Activated B cell treated with CpG ODN at 0.5 μM for 24 hours (primary cell): ENCODE measurements around the gene PSMB5. TPM values are rescaled to one million over a fixed set of nuclear protein-coding genes. Genes with fewer than 3 reads are reported as not detected.

Experiments used
- ATAC-seq: fragments of 200-7000 bp; cut with Tn5 transposase; one replicate; pipeline ENCODE4 v1.10.0; 2021; ENCODE audit warnings: low read depth, mild to moderate bottlenecking, moderate library complexity
- CTCF ChIA-PET: fragments of 350-600 bp; sonication (Branson Sonifier 250); formaldehyde crosslinking; loops from one replicate; lab custom pipeline; 2021; ENCODE audit warnings: antibody characterized with exemption; lab: Charles Lee
- POLR2A ChIA-PET: fragments of 350-600 bp; sonication (Branson Sonifier 250); formaldehyde crosslinking; loops from one replicate; lab custom pipeline; 2021; ENCODE audit warnings: antibody characterized with exemption; lab: Charles Lee
- DNase-seq: peaks from one replicate; pipeline ENCODE4 v3.0.0; 2022
- H3K27ac Mint-ChIP-seq: one replicate; pipeline ENCODE4 v1.8.0; 2020; ENCODE audit warnings: mixed read lengths
- H3K27me3 Mint-ChIP-seq: one replicate; pipeline ENCODE4 v1.8.0; 2021; ENCODE audit warnings: mixed read lengths
- H3K36me3 Mint-ChIP-seq: one replicate; pipeline ENCODE4 v1.8.0; 2021; ENCODE audit warnings: low read depth, mixed read lengths
- H3K4me1 Mint-ChIP-seq: one replicate; pipeline ENCODE4 v1.8.0; 2021; ENCODE audit warnings: mixed read lengths
- H3K4me3 Mint-ChIP-seq: one replicate; pipeline ENCODE4 v1.8.0; 2020; ENCODE audit warnings: mild to moderate bottlenecking, mixed read lengths
- H3K9me3 Mint-ChIP-seq: one replicate; pipeline ENCODE4 v1.8.0; 2020; ENCODE audit warnings: mixed read lengths
- CTCF ChIP-seq: fragments of 200-600 bp; IDR thresholded peaks from one replicate; pipeline ENCODE4 v1.8.0; 2022; ENCODE audit warnings: antibody characterized with exemption, mild to moderate bottlenecking
- intact Hi-C: fragments of 100-400 bp; cut with micrococcal nuclease; formaldehyde crosslinking; loops from one replicate; pipeline ENCODE4 v1.15.1; 2024
- total RNA-seq: library from RNA; stranded (reverse); gene quantifications from 2 replicates; pipeline ENCODE4 v1.2.3, GENCODE V29; 2022

Gene PSMB5
- total RNA-seq, 1 donor from 2014 or later: 53.3 TPM

- no peak for DNase-seq
- H3K9me3 Mint-ChIP-seq: no peaks in the 10 kb centered on the region
- no peak overlapping the region for H3K27ac Mint-ChIP-seq
- H3K36me3 Mint-ChIP-seq: peaks cover 19% of the 10 kb centered on the region
- H3K4me1 Mint-ChIP-seq: peaks cover 3% of the 10 kb centered on the region
- ATAC-seq: no peak
- no peak for TF ChIP-seq CTCF
- intact Hi-C loops: no loop called here
- H3K27me3 Mint-ChIP-seq: no peaks in the 10 kb centered on the region
- H3K4me3 Mint-ChIP-seq: no peak overlapping the region
- POLR2A ChIA-PET: interaction anchor here (0.6 to 3.4 kb wide), 7 partner anchors 11 to 98 kb away, joined by 3 to 25 read pairs (median 5); partner anchors contain the start of genes ACIN1 and CDH24
- CTCF ChIA-PET: interaction anchor here (0.7 to 6.9 kb wide), 11 partner anchors 10 to 73 kb away, joined by 3 to 123 read pairs (median 16); partner anchors contain the start of genes AJUBA and CDH24
Observed at GRCh38 chr14:22995889-22996625, 38.6 kb downstream of the PSMB5 start.

GRCh38 chr14:22994762-22995275 lies 39.9 kb downstream of the PSMB5 start:
- no peak for TF ChIP-seq CTCF
- ATAC-seq (peak; percentile 73), DNase-seq (no peak)
- Mint-ChIP-seq H3K9me3 (no peaks in the 10 kb centered on the region), H3K36me3 (peaks cover 22% of the 10 kb centered on the region), H3K4me3 (no peak overlapping the region), H3K4me1 (peaks cover 3% of the 10 kb centered on the region), H3K27ac (no peak overlapping the region), H3K27me3 (no peaks in the 10 kb centered on the region)
- POLR2A ChIA-PET: interaction anchor here (0.7 to 3.4 kb wide), 6 partner anchors 9 to 63 kb away, joined by 3 to 25 read pairs (median 5); partner anchors contain the start of genes CDH24 and PSMB5
- intact Hi-C loops: loop anchor here (1.0 kb wide), 1 partner anchor 63 kb away; no protein-coding TSS in a partner anchor
- CTCF ChIA-PET: interaction anchor here (0.6 to 6.9 kb wide), 20 partner anchors 9 to 397 kb away, joined by 3 to 123 read pairs (median 6); partner anchors contain the start of genes ACIN1, AJUBA, C14orf119 and CDH24

GRCh38 chr14:22993517-22993916 lies 41.2 kb downstream of the PSMB5 start:
- intact Hi-C loops: no loop called here
- DNase-seq (no peak), ATAC-seq (no peak)
- H3K9me3 Mint-ChIP-seq: no peaks in the 10 kb centered on the region
- no peak overlapping the region for H3K27ac Mint-ChIP-seq
- no peaks in the 10 kb centered on the region for H3K27me3 Mint-ChIP-seq
- CTCF ChIA-PET: interaction anchor here (0.7 to 6.9 kb wide), 9 partner anchors 12 to 613 kb away, joined by 3 to 123 read pairs (median 5); partner anchors contain the start of genes AJUBA and CDH24
- no peak overlapping the region for H3K4me3 Mint-ChIP-seq
- no peak for TF ChIP-seq CTCF
- H3K36me3 Mint-ChIP-seq: peaks cover 31% of the 10 kb centered on the region
- peaks cover 3% of the 10 kb centered on the region for H3K4me1 Mint-ChIP-seq
- POLR2A ChIA-PET: interaction anchor here (0.5 to 3.4 kb wide), 3 partner anchors 13 to 87 kb away, joined by 3 to 25 read pairs (median 3); no protein-coding TSS in a partner anchor

GRCh38 chr14:22991852-22992251 lies 42.8 kb downstream of the PSMB5 start:
- Mint-ChIP-seq H3K27ac (no peak overlapping the region), H3K27me3 (no peaks in the 10 kb centered on the region), H3K4me1 (peaks cover 3% of the 10 kb centered on the region), H3K4me3 (no peak overlapping the region), H3K9me3 (no peaks in the 10 kb centered on the region), H3K36me3 (peaks cover 40% of the 10 kb centered on the region)
- ChIA-PET CTCF (interaction anchor here (2.1 to 6.9 kb wide), 3 partner anchors 10 to 67 kb away, joined by 7 to 123 read pairs (median 20); partner anchors contain the start of genes AJUBA and CDH24), POLR2A (interaction anchor here (0.8 to 1.9 kb wide), 2 partner anchors 15 to 120 kb away, joined by 4 to 8 read pairs; no protein-coding TSS in a partner anchor)
- DNase-seq: no peak
- ATAC-seq: no peak
- intact Hi-C loops: no loop called here
- no peak for TF ChIP-seq CTCF
